ENCODE data around the gene AVEN. TPM values are rescaled to one million over a fixed set of nuclear protein-coding genes. Genes with fewer than 3 reads are reported as not detected.

The AVEN gene
- polyA plus RNA-seq, 1 donor (not counting 4 experiments of a cell fraction or from before 2014, with no cell fraction given), result 16.6 TPM

DNA sequence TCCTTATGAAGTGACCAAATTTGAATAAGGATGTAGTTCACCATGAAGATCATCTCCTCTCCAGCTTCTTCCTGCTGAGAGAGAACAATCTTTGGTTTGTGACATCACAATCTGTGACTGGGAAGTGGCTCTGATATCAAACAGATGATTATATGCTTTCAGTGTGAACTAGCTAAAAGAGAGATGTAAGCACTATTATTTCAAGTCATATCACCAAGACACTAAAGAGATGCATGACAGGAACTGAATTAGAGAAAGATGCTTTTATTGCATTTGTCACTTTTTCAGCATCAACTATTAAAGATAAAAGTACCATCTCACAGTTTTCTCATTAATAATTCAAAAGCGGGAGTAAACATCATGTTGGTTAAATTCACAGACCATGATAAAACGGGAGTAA is 67.2 kb downstream of the AVEN start:
- H3K27ac ChIP-seq (ENCODE audit: control insufficient read depth, insufficient read depth, low read length), result no peak overlapping the region
- DNase-seq (ENCODE audit: low read depth, low spot score) (no peak), FAIRE-seq (no peak)
- no peaks in the 10 kb centered on the region for H3K9me3 ChIP-seq (ENCODE audit: control insufficient read depth, low read depth, low read length)
- H3K4me3 ChIP-seq (ENCODE audit: control insufficient read depth in 2 of 3, extremely low read depth in 1 of 3, insufficient read depth in 2 of 3, low read depth in 1 of 3, low read length in 3 of 3), result no peak overlapping the region
- H3K36me3 ChIP-seq (ENCODE audit: control insufficient read depth in 2 of 2, extremely low read depth in 1 of 2, insufficient read depth in 2 of 2, low read length in 2 of 2), result no peaks in the 10 kb centered on the region
- no peak overlapping the region for H2AFZ ChIP-seq (ENCODE audit: control insufficient read depth, low read length)
- no peaks in the 10 kb centered on the region for H3K4me1 ChIP-seq (ENCODE audit: control insufficient read depth, extremely low read depth, insufficient read depth, low read length)
- dilution Hi-C loops (cut with MboI; ENCODE audit: extremely low pct_ligation_motif_present, low sequenced_read_pairs), result loop anchor here (25.0 kb wide), 1 partner anchor 235 kb away; no protein-coding TSS in a partner anchor
- no peaks in the 10 kb centered on the region for H3K9me1 ChIP-seq (ENCODE audit: control insufficient read depth, extremely low read depth, insufficient read depth, low read length)
- H3K27me3 ChIP-seq (ENCODE audit: control insufficient read depth, extremely low read depth, insufficient read depth, low read length), result no peaks in the 10 kb centered on the region
- no peak overlapping the region for H3K4me2 ChIP-seq (ENCODE audit: control insufficient read depth, extremely low read depth, insufficient read depth, low read depth, low read length)
- no peaks in the 10 kb centered on the region for H3K79me2 ChIP-seq (ENCODE audit: control insufficient read depth, insufficient read depth, low read length)
- TF ChIP-seq EZH2 (IDR thresholded peaks at IDR 0.05; ENCODE audit: low read length), result no peak
- TF ChIP-seq, protein P1, sequence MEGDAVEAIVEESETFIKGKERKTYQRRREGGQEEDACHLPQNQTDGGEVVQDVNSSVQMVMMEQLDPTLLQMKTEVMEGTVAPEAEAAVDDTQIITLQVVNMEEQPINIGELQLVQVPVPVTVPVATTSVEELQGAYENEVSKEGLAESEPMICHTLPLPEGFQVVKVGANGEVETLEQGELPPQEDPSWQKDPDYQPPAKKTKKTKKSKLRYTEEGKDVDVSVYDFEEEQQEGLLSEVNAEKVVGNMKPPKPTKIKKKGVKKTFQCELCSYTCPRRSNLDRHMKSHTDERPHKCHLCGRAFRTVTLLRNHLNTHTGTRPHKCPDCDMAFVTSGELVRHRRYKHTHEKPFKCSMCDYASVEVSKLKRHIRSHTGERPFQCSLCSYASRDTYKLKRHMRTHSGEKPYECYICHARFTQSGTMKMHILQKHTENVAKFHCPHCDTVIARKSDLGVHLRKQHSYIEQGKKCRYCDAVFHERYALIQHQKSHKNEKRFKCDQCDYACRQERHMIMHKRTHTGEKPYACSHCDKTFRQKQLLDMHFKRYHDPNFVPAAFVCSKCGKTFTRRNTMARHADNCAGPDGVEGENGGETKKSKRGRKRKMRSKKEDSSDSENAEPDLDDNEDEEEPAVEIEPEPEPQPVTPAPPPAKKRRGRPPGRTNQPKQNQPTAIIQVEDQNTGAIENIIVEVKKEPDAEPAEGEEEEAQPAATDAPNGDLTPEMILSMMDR (optimal IDR thresholded peaks at IDR 0.05 in 1 of 3, IDR thresholded peaks at IDR 0.05 in 1 of 3, conservative IDR thresholded peaks at IDR 0.05 in 1 of 3; ENCODE audit: extremely low read depth in 1 of 3, insufficient read depth in 2 of 3, low read length in 3 of 3), result no peak
- H3K9ac ChIP-seq (ENCODE audit: control insufficient read depth, extremely low read depth, insufficient read depth, low read length), result no peak overlapping the region
- H4K20me1 ChIP-seq (ENCODE audit: control insufficient read depth, extremely low read depth, insufficient read depth, low read length), result no peaks in the 10 kb centered on the region

DNA sequence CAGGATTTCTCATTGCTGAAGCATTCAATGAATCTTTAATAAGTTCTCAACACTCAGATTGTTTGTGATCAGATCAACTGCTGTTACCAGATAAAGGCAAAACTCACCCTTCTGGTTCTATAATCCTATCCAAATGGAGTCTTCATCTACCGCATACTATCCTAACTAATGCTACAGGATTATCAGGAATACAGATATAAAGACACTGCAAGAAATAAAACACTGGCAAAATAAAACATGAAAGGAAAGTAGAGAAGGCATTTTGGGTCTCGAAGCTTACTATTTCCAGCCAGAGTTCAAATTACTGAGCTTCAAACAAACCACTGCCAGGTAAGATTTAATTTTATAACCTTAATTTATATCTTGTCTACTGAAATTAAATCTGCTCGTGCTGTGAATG is 70.2 kb downstream of the AVEN start:
- Histone ChIP-seq H2AFZ (ENCODE audit: control insufficient read depth, low read length) (no peak overlapping the region), H3K27me3 (ENCODE audit: control insufficient read depth, extremely low read depth, insufficient read depth, low read length) (no peaks in the 10 kb centered on the region), H3K4me1 (ENCODE audit: control insufficient read depth, extremely low read depth, insufficient read depth, low read length) (no peaks in the 10 kb centered on the region), H3K27ac (ENCODE audit: control insufficient read depth, insufficient read depth, low read length) (no peak overlapping the region), H3K36me3 (ENCODE audit: control insufficient read depth in 2 of 2, extremely low read depth in 1 of 2, insufficient read depth in 2 of 2, low read length in 2 of 2) (no peaks in the 10 kb centered on the region), H4K20me1 (ENCODE audit: control insufficient read depth, extremely low read depth, insufficient read depth, low read length) (no peaks in the 10 kb centered on the region), H3K79me2 (ENCODE audit: control insufficient read depth, insufficient read depth, low read length) (no peaks in the 10 kb centered on the region), H3K9ac (ENCODE audit: control insufficient read depth, extremely low read depth, insufficient read depth, low read length) (no peak overlapping the region), H3K4me2 (ENCODE audit: control insufficient read depth, extremely low read depth, insufficient read depth, low read depth, low read length) (no peak overlapping the region), H3K9me1 (ENCODE audit: control insufficient read depth, extremely low read depth, insufficient read depth, low read length) (no peaks in the 10 kb centered on the region), H3K4me3 (ENCODE audit: control insufficient read depth in 2 of 3, extremely low read depth in 1 of 3, insufficient read depth in 2 of 3, low read depth in 1 of 3, low read length in 3 of 3) (no peak overlapping the region), H3K9me3 (ENCODE audit: control insufficient read depth, low read depth, low read length) (no peaks in the 10 kb centered on the region)
- dilution Hi-C loops (cut with MboI; ENCODE audit: extremely low pct_ligation_motif_present, low sequenced_read_pairs), result loop anchor here (25.0 kb wide), 1 partner anchor 232 kb away; no protein-coding TSS in a partner anchor
- FAIRE-seq (no peak), DNase-seq (ENCODE audit: low read depth, low spot score) (no peak)
- no peak for TF ChIP-seq EZH2 (IDR thresholded peaks at IDR 0.05; ENCODE audit: low read length)
- TF ChIP-seq, protein P1 (optimal IDR thresholded peaks at IDR 0.05 in 1 of 3, IDR thresholded peaks at IDR 0.05 in 1 of 3, conservative IDR thresholded peaks at IDR 0.05 in 1 of 3; ENCODE audit: extremely low read depth in 1 of 3, insufficient read depth in 2 of 3, low read length in 3 of 3), result no peak
